ENCODE results near the gene BATF3. TPM values are rescaled to one million over a fixed set of nuclear protein-coding genes. Genes with fewer than 3 reads are reported as not detected.
A peak's percentile ranks its signal among the peaks of the same experiment; 100 is the strongest.

Gene BATF3
- total RNA-seq, 1 donor from 2014 or later = not detected

GRCh38 chr1:212638492-212639151 lies 61.0 kb downstream of the BATF3 start:
- no peaks in the 10 kb centered on the region for H3K27me3 ChIP-seq
- Mint-ChIP-seq H3K4me3 (no peak overlapping the region), H3K36me3 (no peaks in the 10 kb centered on the region), H3K27me3 (ENCODE audit: insufficient read depth, low read depth) (peaks cover 12% of the 10 kb centered on the region), H3K9me3 (no peaks in the 10 kb centered on the region), H3K27ac (no peak overlapping the region), H3K4me1 (no peaks in the 10 kb centered on the region)
- H3K79me2 ChIP-seq (ENCODE audit: low read depth) = no peaks in the 10 kb centered on the region
- H3K4me3 ChIP-seq = no peak overlapping the region
- no peak overlapping the region for H3K27ac ChIP-seq
- no peak for TF ChIP-seq CTCF (IDR thresholded peaks at IDR 0.05)
- no peak for TF ChIP-seq EZH2phosphoT487 (IDR thresholded peaks at IDR 0.05)
- TF ChIP-seq EZH2 (IDR thresholded peaks at IDR 0.05) = no peak
- no peaks in the 10 kb centered on the region for H3K36me3 ChIP-seq
- H3K4me2 ChIP-seq = no peak overlapping the region
- no peaks in the 10 kb centered on the region for H3F3A ChIP-seq (ENCODE audit: low read depth)
- no peaks in the 10 kb centered on the region for H4K20me1 ChIP-seq (ENCODE audit: low read depth)
- no peaks in the 10 kb centered on the region for H3K9me3 ChIP-seq (ENCODE audit: low read depth)
- H3K9ac ChIP-seq = no peak overlapping the region
- peaks cover 8% of the 10 kb centered on the region for H3K4me1 ChIP-seq
- H2AFZ ChIP-seq (replicated peaks) = peak overlapping the region; percentile 5
- no peak for DNase-seq (ENCODE audit: low spot score)

- H3K36me3 Mint-ChIP-seq = no peaks in the 10 kb centered on the region
- Histone ChIP-seq H3K4me2 (no peak overlapping the region), H3F3A (ENCODE audit: low read depth) (no peaks in the 10 kb centered on the region), H3K4me3 (no peak overlapping the region), H3K36me3 (no peaks in the 10 kb centered on the region), H3K79me2 (ENCODE audit: low read depth) (no peaks in the 10 kb centered on the region), H4K20me1 (ENCODE audit: low read depth) (no peaks in the 10 kb centered on the region), H2AFZ (replicated peaks) (peak overlapping the region; percentile 5), H3K9ac (no peak overlapping the region), H3K27me3 (no peaks in the 10 kb centered on the region), H3K9me3 (ENCODE audit: low read depth) (no peaks in the 10 kb centered on the region), H3K4me1 (peaks cover 8% of the 10 kb centered on the region), H3K27ac (no peak overlapping the region)
- H3K9me3 Mint-ChIP-seq = no peaks in the 10 kb centered on the region
- H3K27ac Mint-ChIP-seq = no peak overlapping the region
- TF ChIP-seq CTCF (IDR thresholded peaks at IDR 0.05) (no peak), EZH2phosphoT487 (IDR thresholded peaks at IDR 0.05) (no peak), EZH2 (IDR thresholded peaks at IDR 0.05) (no peak)
- no peak for DNase-seq (ENCODE audit: low spot score)
- H3K4me3 Mint-ChIP-seq = no peak overlapping the region
- H3K27me3 Mint-ChIP-seq (ENCODE audit: insufficient read depth, low read depth) = peaks cover 9% of the 10 kb centered on the region
- no peaks in the 10 kb centered on the region for H3K4me1 Mint-ChIP-seq
Measured at GRCh38 chr1:212637902-212638301, 61.7 kb downstream of the BATF3 start.

Other genes with a start within 250 kb of the BATF3 start
- gene ATF3, start 91.1 kb downstream of the BATF3 start, total RNA-seq (ENCODE audit: low replicate concordance) = 7.2 and 7.8 TPM in 2 replicates
- gene NSL1, start 91.9 kb upstream of the BATF3 start, total RNA-seq (ENCODE audit: low replicate concordance) = 63.7 and 77.6 TPM in 2 replicates
- gene TATDN3, start 92.1 kb upstream of the BATF3 start, total RNA-seq (ENCODE audit: low replicate concordance) = 12.5 and 18.8 TPM in 2 replicates
- 1.1 TPM in 1 of 2 replicates, not detected in the other for gene SPATA45, start 147.8 kb upstream of the BATF3 start, total RNA-seq (ENCODE audit: low replicate concordance)
- gene FLVCR1, start 158.4 kb upstream of the BATF3 start, total RNA-seq (ENCODE audit: low replicate concordance) = 30.9 and 33.2 TPM in 2 replicates

All from neural progenitor cell (in vitro differentiated cells).